ENCODE data around the gene BCDIN3D. TPM values are rescaled to one million over a fixed set of nuclear protein-coding genes. Genes with fewer than 3 reads are reported as not detected.

Gene BCDIN3D
- total and polyA plus RNA-seq, 10 of the 15 experiments (the other 5 are each of a cell fraction or from before 2014, with no cell fraction given): 3.7 to 7.2 (median 6.4) TPM

GRCh38 chr12:49818241-49818895 lies 24.5 kb downstream of the BCDIN3D start:
- Histone ChIP-seq H3K36me3 (ENCODE audit: control insufficient read depth in 2 of 2, insufficient read depth in 2 of 2, low read length in 1 of 2) (no peaks in the 10 kb centered on the region; a peak in 1 of 4 replicates), H4K20me1 (ENCODE audit: control insufficient read depth, insufficient read depth) (no peaks in the 10 kb centered on the region), H3K27me3 (replicated peaks in 1 of 2; ENCODE audit: control insufficient read depth in 2 of 2, insufficient read depth in 2 of 2, low read length in 1 of 2) (no peaks in the 10 kb centered on the region), H3K27ac (ENCODE audit: control insufficient read depth, insufficient read depth) (no peak overlapping the region), H3K4me3 (no peak overlapping the region), H2AFZ (ENCODE audit: control insufficient read depth, low read depth, low read length) (no peak overlapping the region), H3K4me2 (ENCODE audit: control insufficient read depth, insufficient read depth) (no peak overlapping the region), H3K9me3 (replicated peaks; ENCODE audit: control insufficient read depth, insufficient read depth, low read length) (no peaks in the 10 kb centered on the region), H3K9ac (ENCODE audit: control insufficient read depth, insufficient read depth, low read length) (no peak overlapping the region), H3K79me2 (ENCODE audit: control insufficient read depth, insufficient read depth, low read length) (peaks cover 6% of the 10 kb centered on the region), H3K4me1 (ENCODE audit: control insufficient read depth, insufficient read depth, low read length) (peaks cover 25% of the 10 kb centered on the region)
- POLR2A ChIA-PET: no interaction called here
- DNase-seq (ENCODE audit: low read depth, low spot score) (no peak), FAIRE-seq (no peak), ATAC-seq (no peak)
- CTCF ChIA-PET: interaction anchor here (0.7 kb wide), 1 partner anchor 107 kb away, joined by 3 read pairs; no protein-coding TSS in a partner anchor
- 85% methylated on average over 7 of the region's 7 CpGs for WGBS (ENCODE audit: insufficient coverage, insufficient replicate concordance, low lambda C conversion rate, missing lambda C conversion rate)
- SMC1A ChIA-PET (ENCODE audit: uncharacterized antibody, unreplicated experiment): no interaction called here
- no peak for TF ChIP-seq MYB (IDR thresholded peaks at IDR 0.05; ENCODE audit: borderline replicate concordance, low read depth, low read length)
- TF ChIP-seq SUZ12 (IDR thresholded peaks at IDR 0.05; ENCODE audit: unreplicated experiment): no peak
- no peak for TF ChIP-seq HSF1 (IDR thresholded peaks at IDR 0.05; ENCODE audit: low read depth, low read length)
- TF ChIP-seq TCF12 (IDR thresholded peaks at IDR 0.05; ENCODE audit: low read depth, low read length): no peak
- TF ChIP-seq EED (IDR thresholded peaks at IDR 0.05; ENCODE audit: low read depth): no peak
- no peak for TF ChIP-seq ZSCAN29 (IDR thresholded peaks at IDR 0.05)
- intact Hi-C loops (cut with micrococcal nuclease; ENCODE audit: unreplicated experiment) (no loop called here), in situ Hi-C loops (cut with MboI) (no loop called here)
- BruUV-seq (replicated peaks): no TSS peak
- RAD21 ChIA-PET (ENCODE audit: unreplicated experiment): no interaction called here
